A673 (cell line): ENCODE data around the gene SMYD3.

Source experiments
- CTCF ChIP-seq: fragments of 300-800, 200-600 bp; sonication (generic); conservative IDR thresholded peaks from 2 replicates; pipeline ENCODE4 v1.5.1; 2017; ENCODE audit warnings: low read depth, mild to moderate bottlenecking, antibody characterized with exemption, low read length, moderate library complexity, mixed read lengths
- EZH2 ChIP-seq: fragments of 200-600 bp; sonication (generic); IDR thresholded peaks from 2 replicates; pipeline ENCODE4 v1.6.1; 2017; ENCODE audit warnings: borderline replicate concordance, low read depth, mild to moderate bottlenecking, mixed read lengths, antibody characterized with exemption, low read length; ENCODE audit not compliant: poor library complexity, severe bottlenecking

GRCh38 chr1:245837718-245838117, 669.4 kb downstream of the SMYD3 start:
- no peak for TF ChIP-seq CTCF
- no peak for TF ChIP-seq EZH2
